SK-N-SH (cell line): ENCODE results near the gene SLC13A4. TPM values are rescaled to one million over a fixed set of nuclear protein-coding genes. Genes with fewer than 3 reads are reported as not detected.

Experiments
- CTCF ChIA-PET: fragments of 300-600, 350-600 bp; formaldehyde crosslinking; extraction: SDS; loops from one replicate; lab custom pipeline; 2021; lab: Yijun Ruan, JAX
- POLR2A ChIA-PET: fragments of 350-600 bp; sonication (Branson Sonifier 250); formaldehyde crosslinking; extraction: SDS; loops from one replicate; lab custom pipeline; 2020; ENCODE audit warnings: antibody characterized with exemption, inconsistent platforms; lab: Yijun Ruan, JAX
- DNase-seq: peaks from one replicate; pipeline ENCODE4 v3.0.0; 2012
- H2AFZ ChIP-seq: fragments of 200-600 bp; sonication (generic); 2 replicates; pipeline ENCODE4 v1.8.1; 2016; ENCODE audit warnings: antibody characterized with exemption, mild to moderate bottlenecking, low read depth
- H3F3A ChIP-seq: fragments of 200-600 bp; sonication (generic); replicated peaks from 2 replicates; pipeline ENCODE3; 2016; ENCODE audit warnings: antibody characterized with exemption, mild to moderate bottlenecking; ENCODE audit not compliant: insufficient read depth
- H3K27ac ChIP-seq, 2 experiments: fragments of 200-500 bp in 1 of 2; fragments of 200-600 bp in 1 of 2; sonication (Bioruptor generic) in 1 of 2; sonication (generic), shearing (Covaris generic) in 1 of 2; 2 replicates each; pipeline versions ENCODE4 v1.5.1 to v1.6.1; 2014 to 2016; ENCODE audit warnings: low read depth in 2 of 2, inconsistent platforms in 1 of 2, low read length in 1 of 2, mild to moderate bottlenecking in 1 of 2, mixed read lengths in 1 of 2
- H3K27me3 ChIP-seq: fragments of 200-600 bp; sonication (generic), shearing (Covaris generic); 2 replicates; pipeline ENCODE4 v1.6.1; 2016; ENCODE audit warnings: mixed run types; ENCODE audit not compliant: insufficient read depth
- H3K36me3 ChIP-seq, 2 experiments: fragments of 200-500 bp in 1 of 2; fragments of 200-600 bp in 1 of 2; sonication (Bioruptor generic) in 1 of 2; sonication (generic) in 1 of 2; replicated peaks in 1 of 2; 2 replicates each; pipeline versions ENCODE3 to v1.5.1; 2014 to 2016; ENCODE audit warnings: low read length in 1 of 2, mild to moderate bottlenecking in 1 of 2; ENCODE audit not compliant: insufficient read depth in 2 of 2, control insufficient read depth in 1 of 2
- H3K4me1 ChIP-seq, 2 experiments: fragments of 200-500 bp in 1 of 2; fragments of 200-600 bp in 1 of 2; sonication (Bioruptor generic) in 1 of 2; sonication (generic), shearing (Covaris generic) in 1 of 2; 2 replicates each; pipeline versions ENCODE4 v1.5.1 to v1.6.1; 2014 to 2016; ENCODE audit warnings: low read depth in 1 of 2, low read length in 1 of 2, mixed run types in 1 of 2; ENCODE audit not compliant: insufficient read depth in 2 of 2, control insufficient read depth in 1 of 2
- H3K4me2 ChIP-seq: fragments of 200-600 bp; sonication (generic), shearing (Covaris generic); 2 replicates; pipeline ENCODE4 v1.6.1; 2017; ENCODE audit warnings: mixed run types
- H3K4me3 ChIP-seq, 2 experiments: fragments of 200-500 bp in 1 of 2; fragments of 200-600 bp in 1 of 2; sonication (Bioruptor generic) in 1 of 2; sonication (generic), shearing (Covaris generic) in 1 of 2; 2 replicates each; pipeline versions ENCODE4 v1.5.1 to v1.8.1; 2014 to 2016; ENCODE audit warnings: low read depth in 2 of 2, inconsistent platforms in 1 of 2, low read length in 1 of 2, mild to moderate bottlenecking in 1 of 2, mixed read lengths in 1 of 2, moderate library complexity in 1 of 2
- H3K79me2 ChIP-seq: fragments of 200-600 bp; sonication (generic); 2 replicates; pipeline ENCODE4 v1.8.1; 2017; ENCODE audit warnings: mild to moderate bottlenecking; ENCODE audit not compliant: insufficient read depth
- H3K9ac ChIP-seq: fragments of 200-600 bp; sonication (generic); 2 replicates; pipeline ENCODE4 v1.6.1; 2017; ENCODE audit warnings: mixed run types
- H3K9me2 ChIP-seq: fragments of 200-600 bp; sonication (generic); 2 replicates; pipeline ENCODE4 v1.6.1; 2017; ENCODE audit warnings: mixed run types
- H3K9me3 ChIP-seq: fragments of 200-600 bp; sonication (generic); 2 replicates; pipeline ENCODE4 v1.6.1; 2017; ENCODE audit warnings: mixed run types, mild to moderate bottlenecking, moderate library complexity
- H4K20me1 ChIP-seq: fragments of 200-600 bp; sonication (generic); 2 replicates; pipeline ENCODE4 v1.6.1; 2017; ENCODE audit warnings: mild to moderate bottlenecking, mixed run types; ENCODE audit not compliant: insufficient read depth
- CHD2 ChIP-seq: fragments of 150-350 bp; IDR thresholded peaks from 2 replicates; pipeline ENCODE4 v1.6.1; 2018; ENCODE audit warnings: low read length; ENCODE audit not compliant: partially characterized antibody
- EP300 ChIP-seq, 2 experiments: IDR thresholded peaks; 2 replicates each; pipeline versions ENCODE4 v1.4.0 to v1.6.1; 2012; ENCODE audit warnings: borderline replicate concordance in 1 of 2, low read depth in 1 of 2, low read length in 1 of 2
- FOXJ3 ChIP-seq: sonication (generic); formaldehyde crosslinking; IDR thresholded peaks from 2 replicates; pipeline ENCODE4 v1.5.1; 2020; ENCODE audit warnings: mild to moderate bottlenecking, missing genetic modification reagents
- FOXM1 ChIP-seq: IDR thresholded peaks from 2 replicates; pipeline ENCODE4 v1.4.0; 2012; ENCODE audit warnings: low read depth, mild to moderate bottlenecking
- GABPA ChIP-seq: IDR thresholded peaks from 2 replicates; pipeline ENCODE4 v1.4.0; 2012; ENCODE audit warnings: low read depth, mild to moderate bottlenecking
- JUND ChIP-seq: IDR thresholded peaks from 2 replicates; pipeline ENCODE4 v1.4.0; 2012
- MAX ChIP-seq: IDR thresholded peaks from 2 replicates; pipeline ENCODE4 v1.4.0; 2012; ENCODE audit warnings: low read depth
- MEF2A ChIP-seq: IDR thresholded peaks from 2 replicates; pipeline ENCODE4 v1.4.0; 2012; ENCODE audit warnings: low read depth, borderline replicate concordance
- NFIC ChIP-seq: IDR thresholded peaks from 2 replicates; pipeline ENCODE4 v1.4.0; 2012; ENCODE audit warnings: borderline replicate concordance
- PBX3 ChIP-seq: IDR thresholded peaks from 2 replicates; pipeline ENCODE4; 2012
- RAD21 ChIP-seq: IDR thresholded peaks from 2 replicates; pipeline ENCODE4 v1.6.1; 2012; ENCODE audit warnings: mild to moderate bottlenecking, low read length
- RFX5 ChIP-seq: IDR thresholded peaks from 2 replicates; pipeline ENCODE4 v1.6.1; 2012; ENCODE audit warnings: mild to moderate bottlenecking, improper control_type of control experiment, low read length
- RXRA ChIP-seq: IDR thresholded peaks from 2 replicates; pipeline ENCODE4 v1.4.0; 2012; ENCODE audit warnings: low read depth, mild to moderate bottlenecking, borderline replicate concordance
- SIN3A ChIP-seq: IDR thresholded peaks from 2 replicates; pipeline ENCODE4 v1.6.1; 2012; ENCODE audit warnings: low read depth, mild to moderate bottlenecking, low read length, moderate library complexity, borderline replicate concordance
- SMC3 ChIP-seq: IDR thresholded peaks from 2 replicates; pipeline ENCODE4 v1.6.1; 2012; ENCODE audit warnings: low read depth, low read length, improper control_type of control experiment
- TAF1 ChIP-seq: IDR thresholded peaks from 2 replicates; pipeline ENCODE4 v1.6.1; 2012; ENCODE audit warnings: low read depth, mild to moderate bottlenecking, low read length, moderate library complexity, borderline replicate concordance
- ZBTB33 ChIP-seq: IDR thresholded peaks from 2 replicates; pipeline ENCODE4 v1.4.0; 2012; ENCODE audit warnings: low read depth, borderline replicate concordance
- WGBS: methylation state at CpG from one replicate; pipeline ENCODE4 v1.1.6; 2017; ENCODE audit warnings: low lambda C conversion rate; 5-methylcytosine and 5-hydroxymethylcytosine counted together
- polyA plus RNA-seq, 3 experiments: library from polyadenylated mRNA; depleted of rRNA; stranded (reverse); fragments of >200 nt; gene quantifications; 2 replicates each; pipeline ENCODE4 v1.2.3, GENCODE V29; 2012

Gene SLC13A4
- polyA plus RNA-seq, 1 of the 3 experiments (the other 2 are of a cell fraction): 0.30 TPM

GRCh38 chr7:135659159-135659846 lies 68.7 kb downstream of the SLC13A4 start:
- Histone ChIP-seq H3K79me2 (peaks cover 20% of the 10 kb centered on the region), H3K27me3 (no peaks in the 10 kb centered on the region), H3F3A (peaks cover 31% of the 10 kb centered on the region), H3K4me2 (no peak overlapping the region), H2AFZ (no peak overlapping the region), H3K9ac (no peak overlapping the region), H3K36me3 (no peaks in the 10 kb centered on the region), H3K27ac (no peak overlapping the region), H4K20me1 (no peaks in the 10 kb centered on the region), H3K9me2 (no peaks in the 10 kb centered on the region), H3K4me3 (no peak overlapping the region), H3K9me3 (no peaks in the 10 kb centered on the region), H3K4me1 (peaks cover 4 to 9% of the 10 kb centered on the region in 2 experiments; a peak in 2 of 4 replicates)
- CTCF ChIA-PET: interaction anchor here (1.1 to 12.8 kb wide), 6 partner anchors 13 to 385 kb away, joined by 3 to 154 read pairs (median 8); no protein-coding TSS in a partner anchor
- DNase-seq: no peak
- POLR2A ChIA-PET: no interaction called here
- 91% methylated on average over 9 of the region's 9 CpGs for WGBS
- TF ChIP-seq TAF1 (no peak), FOXJ3 (no peak), CHD2 (no peak), EP300 (IDR thresholded peaks at IDR 0.05; ENCODE audit: borderline replicate concordance in 1 of 2, low read depth in 1 of 2, low read length in 1 of 2) (no peak), SMC3 (no peak), JUND (no peak), RFX5 (no peak), RXRA (no peak), GABPA (no peak), ZBTB33 (no peak), RAD21 (no peak), NFIC (no peak), MEF2A (no peak), SIN3A (no peak), FOXM1 (no peak), PBX3 (no peak), MAX (no peak)
